SK-N-SH treated with all-trans-retinoic acid at 6 μM for 48 hours (cell line): Measurements from ENCODE around the gene ERVH48-1.
"Not testable (repeated sequence)": the region's sequence is repeated elsewhere in the genome, so short reads cannot be mapped to it uniquely, and the experiment has no call there.

Source experiments
- CSRNP3 ChIP-seq: fragments of 250-450 bp; sonication (Bioruptor Pico); IDR thresholded peaks from 2 replicates; pipeline ENCODE4 v1.5.1; 2021; ENCODE audit warnings: mild to moderate bottlenecking, moderate library complexity
- OSR1 ChIP-seq: fragments of 250-450 bp; sonication (Bioruptor Pico); IDR thresholded peaks from 2 replicates; pipeline ENCODE4 v1.8.0; 2022; ENCODE audit warnings: moderate library complexity, mild to moderate bottlenecking, inconsistent platforms
- ZFP3 ChIP-seq: fragments of 250-450 bp; sonication (Bioruptor Pico); IDR thresholded peaks from 2 replicates; pipeline ENCODE4 v1.5.0; 2020; ENCODE audit warnings: mild to moderate bottlenecking, moderate library complexity

GRCh38 chr21:42951193-42951592, 25.8 kb upstream of the ERVH48-1 start:
- TF ChIP-seq ZFP3; OSR1; CSRNP3 (CRISPR knock-in tag): not testable (repeated sequence)
